ENCODE results near the gene PRKAG2. TPM values are rescaled to one million over a fixed set of nuclear protein-coding genes. Genes with fewer than 3 reads are reported as not detected.

PRKAG2 gene
- total RNA-seq, 1 donor from 2014 or later, result 15.7 TPM

- intact Hi-C loops (cut with micrococcal nuclease), result no loop called here
Observed at GRCh38 chr7:151717918-151718317, 159.0 kb downstream of the PRKAG2 start.

- intact Hi-C loops (cut with micrococcal nuclease), result no loop called here
Observed at GRCh38 chr7:151717415-151717814, 159.5 kb downstream of the PRKAG2 start.

GRCh38 chr7:151716323-151716722, 160.6 kb downstream of the PRKAG2 start:
- intact Hi-C loops (cut with micrococcal nuclease), result no loop called here

GRCh38 chr7:151715666-151716315, 161.1 kb downstream of the PRKAG2 start:
- intact Hi-C loops (cut with micrococcal nuclease), result no loop called here

GRCh38 chr7:151714201-151714600, 162.7 kb downstream of the PRKAG2 start:
- intact Hi-C loops (cut with micrococcal nuclease), result no loop called here

DNA sequence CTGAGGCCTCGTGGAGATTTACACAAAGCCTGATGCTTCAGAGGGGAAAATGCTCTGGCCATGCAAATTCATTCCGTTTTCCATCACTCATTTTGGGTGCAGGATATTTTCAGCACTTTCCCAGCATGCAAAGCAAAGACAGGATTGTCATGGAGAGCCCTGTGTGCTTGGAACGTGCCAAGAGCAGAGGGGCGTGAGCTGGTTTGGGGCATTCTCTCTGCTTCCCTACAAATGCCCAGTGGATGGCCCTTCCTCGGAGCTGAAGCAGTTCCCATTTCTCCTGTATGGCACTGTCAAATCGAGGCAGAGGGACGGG, 164.1 kb downstream of the PRKAG2 start:
- intact Hi-C loops (cut with micrococcal nuclease), result no loop called here

GRCh38 chr7:151711906-151712809, 164.8 kb downstream of the PRKAG2 start:
- intact Hi-C loops (cut with micrococcal nuclease), result no loop called here

DNA sequence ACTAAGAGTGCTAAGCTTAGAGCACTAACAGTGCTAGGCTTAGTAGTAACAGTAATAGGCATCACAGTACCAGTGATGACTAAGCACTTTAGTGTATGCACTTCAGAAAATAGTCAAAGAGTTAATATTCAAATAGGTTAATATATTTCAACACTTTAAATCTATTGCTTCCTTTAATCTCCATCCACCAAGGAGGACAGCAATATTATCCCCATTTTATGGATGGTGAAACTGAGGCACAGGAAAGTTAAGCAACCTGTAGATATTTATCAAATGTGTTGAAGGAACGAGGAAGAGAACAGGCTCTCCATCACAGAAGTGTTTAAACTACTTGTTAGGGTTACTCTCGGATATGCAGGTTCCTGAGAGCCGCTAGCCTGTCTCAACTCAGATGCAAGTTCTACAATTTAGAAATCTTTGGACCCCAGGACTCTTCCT, 165.5 kb downstream of the PRKAG2 start:
- intact Hi-C loops (cut with micrococcal nuclease), result no loop called here

DNA sequence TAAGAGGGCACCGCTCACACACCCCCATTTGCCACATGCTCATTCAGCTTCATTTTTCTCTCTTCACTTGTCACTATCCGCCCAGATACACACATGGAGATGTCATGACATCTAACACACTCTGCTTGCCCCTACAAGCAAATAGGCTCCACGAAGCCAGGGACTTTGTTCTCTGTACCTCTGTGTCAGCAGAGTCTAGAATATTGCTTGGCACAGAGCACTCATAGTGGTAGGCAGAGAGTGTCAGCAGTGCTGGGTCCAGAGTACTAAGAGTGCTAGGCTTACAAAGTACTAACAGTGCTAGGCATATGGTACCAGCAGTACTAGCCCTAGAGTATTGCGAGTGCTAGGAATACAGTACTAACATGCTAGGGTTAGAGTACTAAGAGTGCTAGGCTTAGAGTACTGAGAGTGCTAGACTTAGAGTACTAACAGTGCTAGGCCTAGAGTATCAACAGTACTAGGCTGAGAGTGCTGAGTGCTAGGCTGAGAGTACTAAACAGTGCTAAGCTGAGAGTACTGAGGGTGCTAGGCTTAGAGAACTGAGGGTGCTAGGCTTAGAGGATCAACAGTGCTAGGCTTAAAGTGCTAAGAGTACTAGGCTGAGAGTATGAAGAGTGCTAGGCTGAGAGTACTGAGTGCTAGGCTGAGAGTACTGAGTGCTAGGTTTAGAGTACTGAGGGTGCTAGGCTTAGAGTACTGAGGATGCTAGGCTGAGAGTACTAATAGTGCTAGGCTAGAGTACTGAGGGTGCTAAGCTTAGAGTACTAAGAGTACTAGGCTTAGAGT, 166.1 kb downstream of the PRKAG2 start:
- intact Hi-C loops (cut with micrococcal nuclease), result no loop called here

DNA sequence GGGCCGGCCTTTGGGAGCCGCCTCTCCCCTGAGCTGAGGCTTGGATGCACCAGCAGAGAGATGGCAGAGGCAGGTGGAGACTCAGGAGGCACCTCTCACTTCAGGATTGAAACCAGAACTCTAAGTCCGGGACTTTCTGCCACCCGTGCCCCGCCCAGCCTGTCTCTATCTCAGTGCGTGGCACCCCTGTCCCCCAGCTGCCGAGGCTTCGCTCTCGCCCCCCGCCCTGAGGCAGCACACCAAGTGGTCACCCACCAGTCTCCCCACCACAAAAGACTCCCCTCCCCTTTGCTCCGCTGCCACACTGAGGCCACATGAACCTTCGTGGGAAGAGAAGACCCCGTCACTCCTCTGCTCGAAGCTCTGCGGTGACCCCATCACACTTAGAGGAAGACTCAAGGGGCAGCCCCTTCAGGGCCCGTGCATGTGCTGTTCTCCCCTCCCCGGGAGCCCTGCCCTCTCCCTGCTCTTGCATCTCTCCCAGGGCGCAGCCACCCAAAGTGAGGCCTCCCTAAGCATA, 166.7 kb downstream of the PRKAG2 start:
- intact Hi-C loops (cut with micrococcal nuclease), result no loop called here

DNA sequence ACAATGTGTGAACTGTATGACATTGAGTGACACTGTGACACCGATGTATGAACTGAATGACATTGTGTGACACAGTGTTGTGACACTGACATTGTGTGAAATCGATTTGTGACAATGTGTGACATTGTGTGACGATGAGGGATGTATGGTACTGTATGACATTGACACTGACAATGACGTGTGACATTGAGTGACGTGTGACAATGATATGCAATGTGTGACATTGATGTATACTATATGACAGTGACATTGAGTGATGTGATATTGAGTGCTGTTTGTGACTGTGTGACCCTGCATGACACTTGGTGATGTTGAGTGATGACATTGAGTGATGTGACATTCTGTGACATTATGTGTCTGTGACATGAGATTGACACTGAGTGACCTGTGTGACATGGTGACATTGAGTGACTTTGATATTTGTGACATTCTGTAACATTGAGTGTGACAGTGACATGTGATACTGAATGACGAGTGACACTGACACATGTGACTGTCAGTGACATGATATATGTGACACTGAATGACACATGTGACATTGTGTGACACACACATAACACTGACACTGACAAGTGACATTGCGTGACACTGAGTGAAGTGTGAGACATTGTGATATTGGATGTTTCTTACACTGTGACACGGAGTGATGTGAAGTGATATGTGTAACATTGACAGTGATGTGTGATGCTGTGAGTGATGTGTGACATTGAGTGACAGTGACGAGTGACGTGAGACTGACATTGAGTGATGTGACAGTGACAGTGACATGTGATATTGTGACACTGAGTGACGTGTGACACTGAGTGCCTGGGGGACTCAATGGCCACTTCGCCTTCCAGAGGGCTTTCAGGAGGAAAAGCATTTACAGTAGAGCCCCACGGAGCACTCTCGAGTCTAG, 167.5 kb downstream of the PRKAG2 start:
- intact Hi-C loops (cut with micrococcal nuclease), result no loop called here

DNA sequence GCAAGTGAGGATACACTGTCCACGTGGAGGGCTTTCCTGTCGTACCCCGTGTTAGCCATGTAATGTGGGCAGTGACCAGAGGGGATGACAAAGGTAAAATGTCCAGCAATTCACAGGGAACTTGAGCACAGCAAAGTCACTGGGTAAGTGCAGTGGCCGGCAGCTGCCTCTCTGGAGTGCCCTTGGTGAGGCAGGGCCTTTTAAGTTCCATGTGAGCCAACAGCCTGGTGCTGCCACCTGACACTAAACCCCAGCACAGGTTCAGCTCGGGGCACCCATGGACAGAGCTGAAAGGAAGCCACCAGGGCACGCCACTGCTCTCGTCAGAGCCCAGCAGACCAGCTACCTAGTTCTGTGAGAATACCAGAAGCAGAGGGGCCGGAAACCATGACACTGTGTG, 168.3 kb downstream of the PRKAG2 start:
- intact Hi-C loops (cut with micrococcal nuclease), result no loop called here

DNA sequence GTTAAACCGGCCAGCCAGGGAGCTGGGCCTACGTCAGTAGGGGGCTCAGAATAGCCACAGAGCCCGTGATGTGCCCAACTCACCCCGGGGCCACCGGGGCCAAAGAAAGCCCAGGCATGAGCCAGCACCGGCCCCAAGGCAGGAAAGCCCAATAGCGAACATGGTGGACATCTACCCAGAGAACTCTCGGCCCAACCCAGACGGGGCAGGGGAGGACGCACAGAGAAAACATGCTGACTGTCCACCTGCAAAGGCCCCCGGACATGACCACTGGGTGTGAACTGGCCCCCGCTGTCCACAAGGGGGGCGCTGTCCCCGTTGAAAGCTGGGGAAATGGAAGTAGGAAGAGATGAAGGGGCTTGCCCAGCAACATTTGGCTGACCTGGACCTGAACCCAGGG, 169.2 kb downstream of the PRKAG2 start:
- intact Hi-C loops (cut with micrococcal nuclease), result no loop called here

GRCh38 chr7:151707105-151707469, 169.8 kb downstream of the PRKAG2 start:
- intact Hi-C loops (cut with micrococcal nuclease), result no loop called here

GRCh38 chr7:151706277-151707104, 170.4 kb downstream of the PRKAG2 start:
- intact Hi-C loops (cut with micrococcal nuclease), result no loop called here

- intact Hi-C loops (cut with micrococcal nuclease), result no loop called here
Observed at GRCh38 chr7:151705636-151706276, 171.2 kb downstream of the PRKAG2 start.

- intact Hi-C loops (cut with micrococcal nuclease), result no loop called here
Observed at GRCh38 chr7:151704960-151705635, 171.8 kb downstream of the PRKAG2 start.

- intact Hi-C loops (cut with micrococcal nuclease), result no loop called here
Observed at GRCh38 chr7:151704299-151704959, 172.5 kb downstream of the PRKAG2 start.
